Left forelimb (tissue), 1 donor: Measurements from ENCODE around the gene TMX4.

Source experiments
- DNase-seq: peaks from one replicate; pipeline ENCODE4 v3.0.0-alpha.2; 2018; ENCODE audit warnings: low spot score

The TMX4 gene

DNA sequence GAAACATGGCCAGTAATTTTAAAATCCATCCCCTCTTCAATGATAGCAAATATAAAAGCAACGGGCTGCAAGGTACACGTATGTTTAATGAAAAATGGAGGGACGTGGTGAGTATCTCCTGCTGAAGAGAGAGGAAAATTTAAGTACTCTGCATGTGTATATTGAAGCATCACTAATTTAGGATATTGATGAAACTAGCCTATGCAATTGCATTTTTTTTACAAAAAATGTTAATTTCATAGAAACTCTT is 362 bp upstream of the TMX4 start:
- DNase-seq, result no peak

DNA sequence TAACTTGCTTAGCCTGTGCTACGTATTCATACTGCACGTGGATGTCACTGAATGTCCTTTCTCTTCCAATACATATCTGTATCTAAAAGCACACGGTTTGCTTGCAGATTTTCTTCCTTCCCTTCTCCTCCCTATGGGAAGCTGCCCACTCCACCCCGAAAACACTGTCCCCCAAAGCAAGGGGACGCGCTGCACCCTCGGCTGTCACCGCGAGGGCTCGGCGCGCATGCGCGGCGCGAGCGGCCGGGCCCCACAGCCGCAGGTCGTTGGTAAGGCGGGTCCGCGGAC is 659 bp downstream of the TMX4 start:
- DNase-seq, result no peak

DNA sequence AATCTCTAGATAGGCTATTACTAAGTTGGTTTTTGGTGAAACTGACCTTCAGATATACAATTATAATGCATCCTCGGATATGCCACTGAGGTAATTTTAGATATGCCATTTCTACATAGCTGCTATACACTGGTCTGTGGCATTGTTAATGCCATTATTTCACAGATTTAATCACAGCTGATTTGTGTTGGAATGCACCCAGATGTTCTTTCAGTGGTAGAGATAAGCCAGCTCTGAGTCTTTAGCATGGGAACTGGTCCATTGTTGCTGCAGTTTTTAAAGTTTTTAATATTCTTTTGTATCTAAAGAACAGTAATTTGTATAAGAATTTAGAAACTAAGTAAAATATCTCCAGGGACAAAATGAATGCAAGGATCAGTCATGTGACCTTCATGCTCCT is 6.8 kb downstream of the TMX4 start:
- DNase-seq, result no peak

DNA sequence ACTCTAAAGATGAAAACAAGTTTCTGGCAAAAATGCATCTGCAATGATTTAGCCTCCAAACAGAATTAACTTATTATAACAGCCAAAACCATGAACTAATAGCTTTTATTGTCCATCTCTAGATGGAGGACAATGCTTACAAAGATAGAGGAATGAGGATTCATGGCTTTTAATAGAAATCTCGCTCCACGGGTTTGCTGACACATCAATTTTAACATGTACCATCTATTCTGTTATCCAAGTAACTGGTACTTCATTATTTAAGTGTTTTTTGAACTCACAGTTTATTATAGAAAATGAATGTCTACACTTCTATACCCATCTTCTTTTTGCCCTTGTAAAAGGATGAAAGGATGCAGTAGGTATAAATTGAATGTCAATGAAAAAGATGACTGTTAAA is 10.8 kb downstream of the TMX4 start:
- DNase-seq, result no peak

DNA sequence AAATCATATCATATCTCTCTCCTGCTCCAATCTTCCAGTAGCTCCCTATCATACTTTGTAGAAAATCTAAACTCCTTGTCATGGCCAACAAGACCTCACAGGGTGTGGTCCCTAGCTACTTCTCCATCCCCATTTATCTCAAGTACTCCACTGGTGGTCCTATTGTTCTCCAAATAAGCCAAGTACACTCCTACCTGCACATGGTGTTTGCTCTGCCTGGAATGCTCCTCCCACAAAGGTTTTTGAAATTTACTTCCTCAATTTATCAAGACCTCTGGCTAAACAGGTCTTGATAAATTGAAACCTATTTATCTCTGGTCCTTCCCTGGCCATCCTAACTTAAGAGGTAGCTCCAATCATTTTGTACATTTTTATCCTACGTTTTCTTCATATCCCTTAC is 12.1 kb downstream of the TMX4 start:
- no peak for DNase-seq

DNA sequence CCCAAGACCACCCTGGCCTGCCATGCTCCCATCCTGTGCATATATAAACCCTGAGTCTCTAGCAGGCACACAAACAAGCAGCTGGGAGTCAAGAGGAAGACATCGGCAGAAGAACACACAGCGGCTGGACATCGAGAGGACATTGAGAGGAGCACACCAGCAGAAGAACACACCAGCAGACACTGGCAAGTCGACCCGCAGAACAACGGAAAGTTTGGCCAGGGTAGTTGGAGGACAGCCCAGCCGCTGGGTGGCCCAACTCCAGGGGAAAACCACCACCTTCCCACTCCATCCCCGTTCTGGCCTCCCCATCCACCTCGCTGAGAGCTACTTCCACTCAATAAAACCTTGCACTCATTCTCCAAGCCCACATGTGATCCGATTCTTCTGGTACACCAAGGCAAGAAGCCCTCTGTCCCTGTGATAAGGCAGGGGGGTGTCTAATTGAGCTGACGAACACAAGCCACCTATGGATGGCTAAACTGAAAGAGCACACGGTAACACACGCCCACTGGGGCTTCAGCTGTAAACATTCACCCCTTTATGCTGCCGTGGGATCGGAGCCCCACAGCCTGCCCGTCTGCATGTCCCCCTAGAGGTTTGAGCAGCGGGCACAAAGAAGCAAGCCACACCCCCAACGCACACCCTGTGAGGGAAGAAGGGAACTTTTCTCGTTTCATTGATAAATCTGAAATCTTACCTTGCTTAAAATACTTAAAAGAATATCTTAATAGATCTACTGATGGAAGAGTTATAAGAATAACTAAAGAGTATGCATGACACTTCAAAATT is 13.8 kb downstream of the TMX4 start:
- DNase-seq, result no peak

DNA sequence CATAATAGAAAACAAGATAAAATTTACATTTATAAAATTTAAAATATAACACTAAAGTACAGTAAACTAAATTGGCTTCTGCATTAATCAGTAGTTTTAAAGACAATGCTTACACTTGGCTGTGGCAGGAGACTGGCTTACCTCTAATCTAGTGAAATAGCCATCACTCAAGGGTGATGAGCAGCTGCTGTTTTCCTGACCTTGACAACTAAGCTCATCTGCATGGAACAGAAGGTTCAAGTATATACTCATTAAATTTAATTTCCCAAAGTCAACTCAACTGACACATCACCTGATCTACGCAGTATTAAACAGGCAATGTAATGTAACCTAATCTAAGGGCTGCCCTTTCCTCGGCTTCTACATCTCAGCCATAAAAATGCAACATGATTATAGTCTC is 14.5 kb downstream of the TMX4 start:
- DNase-seq, result no peak

DNA sequence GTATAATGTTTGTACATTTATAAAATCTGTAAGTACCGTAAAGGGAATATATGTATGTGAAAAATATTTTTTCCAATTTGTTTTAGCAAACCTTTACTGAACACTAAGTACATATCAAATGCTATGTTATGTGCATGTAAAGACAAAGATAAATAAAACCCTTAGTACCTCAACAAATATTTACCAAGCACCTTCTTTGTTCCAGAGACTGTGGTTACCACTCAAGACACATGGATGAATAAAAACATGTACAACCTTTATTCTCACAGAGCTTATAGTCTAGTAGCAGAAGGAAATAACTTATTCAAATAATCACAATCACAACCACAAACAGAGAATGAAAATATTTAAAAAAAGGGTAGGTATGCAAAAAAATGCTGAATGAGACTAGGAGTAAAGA is 17.5 kb downstream of the TMX4 start:
- DNase-seq, result no peak

DNA sequence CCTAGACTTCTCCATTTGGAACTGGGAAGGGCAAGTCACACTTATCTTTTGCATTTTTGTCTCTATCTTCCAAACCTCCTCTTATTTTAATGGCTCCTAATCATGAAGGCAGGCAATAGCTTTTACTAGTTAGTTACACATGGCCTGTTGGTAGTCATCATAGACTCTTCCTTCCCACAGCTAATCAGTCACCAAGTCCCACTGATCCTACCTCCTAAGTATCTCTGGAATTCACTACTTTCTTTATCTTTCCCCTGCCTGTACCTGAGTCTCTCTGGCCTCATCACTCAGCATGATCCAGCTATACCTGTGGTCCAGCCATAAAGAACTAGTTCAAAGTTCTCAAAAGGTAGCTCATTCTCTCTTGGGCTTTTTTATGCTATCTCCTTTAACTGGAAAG is 18.8 kb downstream of the TMX4 start:
- no peak for DNase-seq

DNA sequence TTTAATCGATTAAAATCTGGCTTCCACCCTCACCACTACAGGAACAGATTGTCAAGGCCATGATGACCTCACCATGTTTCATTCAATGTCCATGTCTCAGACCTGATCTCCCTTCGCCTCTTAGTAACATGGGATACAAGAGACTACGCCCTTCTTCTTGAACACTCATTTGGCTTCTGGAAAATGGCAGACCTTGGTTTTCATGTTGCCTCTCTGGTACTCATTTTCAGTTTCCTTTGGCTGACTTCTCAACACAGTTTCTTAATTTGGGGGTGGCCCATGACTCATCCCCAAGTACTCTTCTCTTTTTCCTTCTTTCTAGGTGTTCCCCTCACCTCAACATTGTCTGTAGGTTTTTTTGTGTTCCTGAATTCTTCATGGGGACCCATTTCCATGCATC is 22.7 kb downstream of the TMX4 start:
- no peak for DNase-seq

DNA sequence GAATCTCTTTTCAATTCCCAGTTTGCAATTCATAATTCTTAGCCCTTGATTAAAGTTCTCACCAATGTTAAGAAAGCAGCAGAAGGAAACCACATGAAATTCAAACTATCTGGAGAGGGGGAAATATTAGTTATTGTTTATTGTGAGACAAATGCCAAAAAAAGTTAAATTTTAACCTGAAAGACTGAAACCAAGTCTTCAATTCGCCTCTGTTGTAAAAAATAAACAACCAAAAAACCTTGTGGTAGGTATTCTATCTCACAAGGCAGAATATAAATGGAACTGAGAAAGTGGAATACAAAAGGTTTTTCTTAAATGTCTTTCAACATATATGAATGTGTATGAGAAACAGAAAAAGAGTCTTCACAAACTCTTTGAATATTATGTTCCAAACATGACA is 24.8 kb downstream of the TMX4 start:
- no peak for DNase-seq

DNA sequence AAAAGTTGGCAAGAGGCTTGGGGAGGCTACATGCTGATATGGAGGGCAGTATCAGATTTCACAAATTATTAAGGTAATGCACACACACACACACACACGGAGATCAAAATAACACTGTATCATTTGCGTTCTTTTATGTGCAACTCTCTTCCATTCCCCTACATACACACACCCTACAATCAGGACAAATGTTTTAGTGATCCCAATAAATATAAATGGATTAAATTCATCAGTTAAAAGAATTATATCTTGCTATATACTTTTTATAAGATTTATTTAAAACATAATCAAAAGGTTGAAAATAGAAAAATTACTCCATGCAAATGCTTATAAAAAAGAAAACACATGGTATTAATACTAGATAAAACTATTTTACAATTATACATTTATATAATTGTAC is 25.9 kb downstream of the TMX4 start:
- no peak for DNase-seq

DNA sequence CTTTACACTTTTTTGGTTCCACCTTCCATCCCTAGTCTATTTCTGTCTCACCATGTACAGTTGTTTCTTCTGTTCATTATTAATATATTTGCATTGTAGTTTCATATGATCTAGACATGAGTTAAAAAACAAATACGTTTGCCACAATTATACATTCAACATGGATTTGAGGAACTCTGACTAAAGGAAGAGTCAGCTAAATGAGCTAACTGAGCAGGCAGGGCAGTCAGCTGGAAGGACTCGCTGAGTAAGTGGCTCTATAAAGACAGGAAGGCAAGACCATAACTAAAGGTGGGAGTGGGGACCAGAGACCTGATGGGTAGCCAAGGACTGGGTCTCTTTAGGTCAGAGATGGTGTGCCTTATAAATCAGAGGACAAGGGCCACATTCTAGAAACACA is 26.3 kb downstream of the TMX4 start:
- no peak for DNase-seq

DNA sequence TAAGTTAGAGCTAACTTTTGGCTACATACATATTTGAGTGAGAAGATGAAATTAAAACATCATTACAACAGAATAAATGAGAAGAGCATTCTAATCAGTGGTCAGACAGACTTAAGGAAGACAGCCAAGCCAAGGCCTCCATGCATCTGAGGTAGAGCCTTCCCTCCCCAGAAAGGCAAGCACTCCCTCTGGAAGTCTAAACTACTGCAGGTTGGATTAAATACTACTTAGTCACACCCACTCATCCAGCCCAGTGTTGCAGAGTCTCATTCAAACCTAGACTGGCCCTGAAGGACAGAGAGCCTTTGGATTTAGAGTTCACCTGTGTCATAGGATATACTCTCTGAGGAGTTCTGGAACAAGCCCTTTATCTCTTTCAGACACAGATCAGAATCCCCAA is 29.2 kb downstream of the TMX4 start:
- DNase-seq, result no peak

DNA sequence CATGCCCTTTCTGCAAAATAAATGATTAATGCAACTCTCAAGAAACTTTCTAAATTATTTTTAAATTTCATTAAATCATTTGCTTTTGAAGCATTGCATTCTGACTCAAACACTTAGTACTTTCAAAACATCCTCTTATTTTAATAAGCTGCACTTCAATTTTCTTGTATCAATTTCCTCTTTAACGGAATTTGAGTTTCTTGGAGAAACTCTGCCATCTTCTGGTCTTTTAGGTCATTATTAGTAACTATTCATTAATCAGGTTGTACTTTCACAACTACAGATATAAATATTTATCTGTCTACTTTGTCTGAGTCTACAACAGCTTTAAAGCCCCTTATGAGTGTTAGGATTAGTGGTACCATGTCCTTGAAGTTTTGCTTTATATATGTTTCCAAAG is 30.2 kb downstream of the TMX4 start:
- DNase-seq, result no peak

DNA sequence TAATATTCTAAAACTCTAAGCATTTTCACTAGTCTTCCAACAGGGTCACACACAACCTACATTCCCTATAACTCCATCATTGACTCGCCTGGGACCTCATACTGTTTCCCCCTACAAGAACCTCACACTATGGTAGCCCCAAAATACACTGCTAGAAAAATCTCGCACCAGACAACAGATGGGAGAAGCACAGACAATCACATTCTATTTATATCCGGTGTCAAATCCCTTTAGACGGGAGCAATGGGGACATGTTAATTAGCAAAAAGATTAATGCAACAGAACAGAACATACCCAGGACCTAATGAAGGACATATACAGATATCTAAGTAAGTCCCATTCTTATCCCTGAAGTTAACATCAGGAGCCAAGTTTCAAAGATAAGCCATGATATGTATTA is 33.6 kb downstream of the TMX4 start:
- DNase-seq, result no peak

DNA sequence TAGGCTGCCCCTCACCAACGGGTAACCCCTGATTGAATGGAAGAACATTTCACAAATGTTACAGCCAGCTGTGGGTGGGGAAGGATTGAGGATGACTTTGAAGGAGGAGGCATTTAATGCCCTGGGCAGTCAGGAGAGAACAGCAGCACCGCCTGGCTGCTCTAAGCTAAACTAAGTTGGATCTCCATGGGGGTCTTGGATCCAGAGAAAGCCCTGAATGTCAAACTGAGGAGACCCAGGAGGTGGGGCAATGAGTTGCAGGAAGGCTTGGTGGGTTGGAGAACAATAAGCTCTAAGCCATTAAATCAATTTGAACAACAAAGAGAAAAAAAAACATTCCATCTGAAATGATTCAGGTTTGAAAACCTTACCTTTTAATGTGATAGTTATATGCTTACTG is 35.4 kb downstream of the TMX4 start:
- DNase-seq, result no peak

DNA sequence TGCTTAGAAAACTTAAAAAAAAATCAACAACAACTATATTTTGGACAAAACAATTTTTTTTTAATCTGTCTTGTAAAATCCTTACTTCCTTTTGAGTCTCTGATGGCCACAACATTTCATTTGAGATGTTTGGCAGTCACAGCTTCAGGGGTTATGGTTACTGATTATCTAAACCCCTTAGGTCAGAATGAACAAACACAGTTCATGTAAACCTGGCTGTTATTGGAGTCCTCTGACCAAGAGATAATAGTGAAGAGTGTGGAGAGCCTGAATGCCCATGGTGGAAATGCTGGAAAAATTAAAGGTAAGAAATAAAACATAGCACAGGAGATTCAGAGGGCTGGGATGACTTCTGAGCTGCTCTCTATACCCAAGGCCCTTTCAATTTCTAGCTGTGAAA is 38.2 kb downstream of the TMX4 start:
- DNase-seq, result no peak

DNA sequence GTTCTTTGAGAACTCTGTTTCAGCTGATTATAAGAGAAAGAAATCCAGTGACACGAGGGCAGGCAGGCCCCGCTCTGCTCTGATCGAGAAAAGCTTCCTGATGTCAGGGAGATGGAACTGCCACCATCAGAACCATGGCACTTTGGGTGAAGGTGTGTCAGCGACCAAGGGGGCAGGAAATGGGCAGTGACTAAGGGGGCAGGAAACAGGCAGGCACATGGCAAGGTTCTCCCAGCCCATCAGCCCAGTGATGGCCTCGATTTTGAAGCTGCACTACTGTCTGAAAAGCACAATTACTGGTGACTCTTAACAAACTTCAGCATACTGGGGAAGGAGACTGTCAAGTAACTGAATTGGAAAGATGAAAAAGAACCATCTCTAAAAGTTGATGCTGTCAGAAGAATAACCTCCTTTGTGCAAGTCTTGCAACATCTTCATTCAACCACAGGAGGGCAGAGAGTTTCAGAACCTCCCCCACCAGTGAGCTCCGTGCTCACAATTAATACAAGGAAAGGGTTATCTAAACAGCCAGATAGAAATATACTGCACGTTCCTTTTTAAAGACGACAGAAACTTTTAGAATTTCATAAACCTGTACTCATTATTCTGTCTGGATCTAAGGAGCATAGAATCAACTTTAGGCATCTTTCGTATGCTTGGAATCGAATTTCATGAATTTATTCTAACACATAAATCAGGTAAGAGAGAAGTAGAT is 39.1 kb downstream of the TMX4 start:
- no peak for DNase-seq

DNA sequence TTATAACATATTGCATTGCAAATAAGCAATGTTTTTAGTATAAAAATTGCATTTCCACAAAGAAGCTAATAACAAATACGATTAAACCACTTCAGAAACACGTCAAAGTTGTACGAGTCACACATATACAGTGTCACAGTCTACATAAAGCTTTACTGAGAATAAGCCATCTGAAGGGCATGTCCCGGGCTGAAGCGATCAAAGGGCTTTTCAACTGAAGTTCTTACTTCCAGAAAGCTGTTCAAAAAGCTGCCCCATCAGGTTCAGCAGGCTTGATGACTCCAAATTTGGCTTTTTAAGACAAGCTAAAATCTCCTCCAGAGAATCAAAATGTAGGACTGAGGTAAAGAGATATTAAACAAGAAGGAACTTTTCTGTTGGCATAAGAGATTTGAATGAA is 41.9 kb downstream of the TMX4 start:
- no peak for DNase-seq

DNA sequence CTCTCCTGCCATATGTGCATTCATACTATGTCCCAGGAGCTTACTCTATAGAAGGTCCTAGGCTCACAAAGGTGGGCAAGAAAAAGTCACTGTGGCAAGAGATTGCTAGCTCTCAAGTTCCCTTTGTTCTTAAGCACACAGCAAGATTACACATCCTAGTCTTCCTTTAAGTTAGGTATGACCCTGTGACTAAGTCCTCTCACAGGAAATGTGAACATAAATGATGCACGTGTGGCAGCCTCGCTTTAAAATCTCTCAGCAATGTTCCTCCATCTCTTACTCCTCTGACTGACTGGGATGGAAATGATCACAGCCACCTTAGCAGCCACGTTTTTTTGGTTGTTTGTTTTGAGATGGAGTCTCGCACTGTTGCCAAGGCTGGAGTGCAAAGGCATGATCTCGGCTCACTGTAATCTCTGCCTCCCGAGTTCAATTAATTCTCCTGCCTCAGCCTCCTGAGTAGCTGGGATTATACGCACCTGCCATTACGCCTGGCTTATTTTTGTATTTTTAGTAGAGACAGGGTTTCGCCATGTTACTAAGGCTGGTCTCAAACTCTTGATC is 43.6 kb downstream of the TMX4 start:
- DNase-seq, result no peak

DNA sequence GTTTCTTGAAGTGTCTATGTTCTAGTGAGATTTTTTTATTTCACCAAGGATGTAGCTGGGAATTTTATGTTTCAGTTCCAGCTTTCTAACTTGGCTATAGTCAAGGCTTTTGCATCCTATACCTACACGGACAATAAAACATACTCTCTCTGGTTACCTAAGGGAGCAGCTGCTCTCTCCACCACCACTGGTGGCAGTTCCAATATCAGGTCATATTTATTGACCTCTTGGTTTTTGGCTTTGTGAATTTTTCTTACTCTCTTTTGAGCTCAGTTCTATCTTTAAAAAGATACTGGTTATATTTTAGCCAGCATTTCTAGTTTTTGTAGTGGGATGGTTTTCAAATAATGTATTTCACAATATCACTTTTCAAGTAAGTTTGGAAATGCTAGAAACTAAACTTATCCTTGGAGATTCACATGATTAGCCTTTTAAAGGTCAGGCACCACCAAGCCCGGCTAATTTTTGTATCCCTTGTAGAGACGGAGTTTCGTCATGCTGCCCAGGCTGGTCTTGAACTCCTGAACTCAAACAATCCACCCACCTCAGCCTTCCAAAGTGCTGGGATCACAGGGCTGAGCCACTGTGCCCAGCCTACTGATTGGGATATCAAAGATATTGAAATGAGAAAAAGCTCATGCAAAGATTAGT is 44.7 kb downstream of the TMX4 start:
- no peak for DNase-seq

DNA sequence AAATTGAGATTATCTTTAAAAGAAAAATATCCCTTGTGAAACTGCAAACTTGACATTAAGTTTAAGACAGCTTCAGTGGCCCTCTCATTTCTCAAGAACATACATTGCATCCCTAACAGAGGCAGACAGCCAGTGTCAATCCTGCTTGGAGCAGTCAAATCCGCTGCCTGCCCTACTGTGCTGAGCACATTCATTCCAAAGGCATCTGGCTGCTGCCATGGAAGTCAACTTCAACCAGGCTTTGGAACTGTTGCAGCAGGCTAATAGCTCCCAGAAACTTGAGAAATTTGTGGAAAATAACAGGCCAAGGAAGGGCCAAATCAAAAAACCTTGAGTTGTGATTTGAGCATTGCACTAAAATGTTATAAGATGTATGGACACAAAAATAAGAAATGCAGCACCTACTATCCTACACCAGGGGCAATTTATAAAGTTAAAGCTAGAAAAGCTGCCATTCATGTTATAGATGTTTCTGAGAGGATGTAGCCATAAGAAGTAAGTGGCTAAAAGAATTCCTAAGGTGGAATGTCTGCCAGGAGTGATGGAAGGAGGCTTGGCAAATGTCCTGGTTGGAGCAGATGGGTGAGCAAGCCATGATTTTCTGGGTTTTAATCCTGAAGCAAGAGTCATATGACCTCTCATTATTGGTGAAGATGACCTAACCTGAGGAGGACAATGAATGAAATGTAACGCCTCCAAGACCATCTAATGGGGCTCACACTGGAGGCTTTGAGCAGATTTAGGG is 47.9 kb downstream of the TMX4 start:
- no peak for DNase-seq
